NT2/D1 (cell line): Measurements from ENCODE around the gene RNF114.

Experiments used
- YY1 ChIP-seq: IDR thresholded peaks from 2 replicates; pipeline ENCODE4 v1.6.1; 2011; ENCODE audit not compliant: insufficient read length, insufficient read depth
- ZNF274 ChIP-seq: IDR thresholded peaks from 2 replicates; pipeline ENCODE4 v1.6.1; 2011; ENCODE audit warnings: mild to moderate bottlenecking, low read depth, low read length

GRCh38 chr20:49969946-49970345 lies 33.7 kb downstream of the RNF114 start:
- TF ChIP-seq ZNF274 = no peak
- TF ChIP-seq YY1 = no peak
